Measurements from ENCODE around the gene GJD4.

GJD4 gene

DNA sequence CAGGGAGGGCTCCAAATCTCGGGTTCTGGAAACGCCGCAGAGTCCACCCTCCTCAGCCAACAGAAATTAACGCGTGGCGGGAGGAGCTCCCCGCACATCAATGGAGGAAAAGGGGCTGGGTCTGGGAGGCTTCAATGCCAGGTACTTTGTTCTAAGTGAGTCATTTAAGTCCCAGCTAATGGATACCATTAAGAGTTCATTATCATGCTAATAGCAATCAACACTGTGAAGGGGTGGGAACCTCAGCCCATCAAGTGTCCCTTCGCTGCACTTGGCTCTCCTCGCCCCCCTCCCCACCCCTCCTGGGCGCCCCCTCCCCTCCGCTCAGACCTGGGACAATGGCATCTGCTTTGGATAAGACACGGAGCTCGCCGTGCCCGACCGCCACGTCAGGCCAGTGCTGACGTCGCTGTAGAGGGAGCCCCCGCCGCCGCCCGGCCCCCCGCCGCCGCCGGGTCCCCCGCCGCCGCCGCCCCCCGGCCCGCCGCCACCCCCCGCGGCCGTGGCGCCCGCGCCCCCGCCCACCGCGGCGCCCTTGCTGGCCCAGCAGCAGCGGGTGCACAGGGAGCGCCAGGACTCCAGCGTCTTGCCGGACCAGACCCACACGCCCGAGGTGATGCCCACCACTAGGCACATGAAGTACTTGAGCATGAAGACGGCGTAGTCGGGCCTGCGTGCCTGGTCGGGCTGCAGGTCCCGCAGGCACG is 34.0 kb downstream of the GJD4 start:
- TF ChIP-seq, protein P1, sequence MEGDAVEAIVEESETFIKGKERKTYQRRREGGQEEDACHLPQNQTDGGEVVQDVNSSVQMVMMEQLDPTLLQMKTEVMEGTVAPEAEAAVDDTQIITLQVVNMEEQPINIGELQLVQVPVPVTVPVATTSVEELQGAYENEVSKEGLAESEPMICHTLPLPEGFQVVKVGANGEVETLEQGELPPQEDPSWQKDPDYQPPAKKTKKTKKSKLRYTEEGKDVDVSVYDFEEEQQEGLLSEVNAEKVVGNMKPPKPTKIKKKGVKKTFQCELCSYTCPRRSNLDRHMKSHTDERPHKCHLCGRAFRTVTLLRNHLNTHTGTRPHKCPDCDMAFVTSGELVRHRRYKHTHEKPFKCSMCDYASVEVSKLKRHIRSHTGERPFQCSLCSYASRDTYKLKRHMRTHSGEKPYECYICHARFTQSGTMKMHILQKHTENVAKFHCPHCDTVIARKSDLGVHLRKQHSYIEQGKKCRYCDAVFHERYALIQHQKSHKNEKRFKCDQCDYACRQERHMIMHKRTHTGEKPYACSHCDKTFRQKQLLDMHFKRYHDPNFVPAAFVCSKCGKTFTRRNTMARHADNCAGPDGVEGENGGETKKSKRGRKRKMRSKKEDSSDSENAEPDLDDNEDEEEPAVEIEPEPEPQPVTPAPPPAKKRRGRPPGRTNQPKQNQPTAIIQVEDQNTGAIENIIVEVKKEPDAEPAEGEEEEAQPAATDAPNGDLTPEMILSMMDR (IDR thresholded peaks at IDR 0.05; ENCODE audit: insufficient read depth, low read depth, low read length, missing control alignments), result no peak
- no peak overlapping the region for H3K4me3 ChIP-seq (ENCODE audit: low read depth, low read length)
- peak; percentile 11 for DNase-seq (ENCODE audit: low read depth)

GRCh38 chr10:35639728-35640401 is 34.7 kb downstream of the GJD4 start:
- TF ChIP-seq, protein P1 (IDR thresholded peaks at IDR 0.05; ENCODE audit: insufficient read depth, low read depth, low read length, missing control alignments), result no peak
- no peak overlapping the region for H3K4me3 ChIP-seq (ENCODE audit: low read depth, low read length)
- peak; percentile 18 for DNase-seq (ENCODE audit: low read depth)

GRCh38 chr10:35640474-35640873 is 35.3 kb downstream of the GJD4 start:
- peak overlapping the region; percentile 8; the same call in 1 of the 2 replicates for H3K4me3 ChIP-seq (ENCODE audit: low read depth, low read length)
- DNase-seq (ENCODE audit: low read depth), result peak; percentile 64
- TF ChIP-seq, protein P1 (IDR thresholded peaks at IDR 0.05; ENCODE audit: insufficient read depth, low read depth, low read length, missing control alignments), result peak; percentile 36

GRCh38 chr10:35640951-35641675 is 36.0 kb downstream of the GJD4 start:
- TF ChIP-seq, protein P1 (IDR thresholded peaks at IDR 0.05; ENCODE audit: insufficient read depth, low read depth, low read length, missing control alignments), result no peak
- DNase-seq (ENCODE audit: low read depth), result peak; percentile 87
- H3K4me3 ChIP-seq (ENCODE audit: low read depth, low read length), result peak overlapping the region; percentile 61

DNA sequence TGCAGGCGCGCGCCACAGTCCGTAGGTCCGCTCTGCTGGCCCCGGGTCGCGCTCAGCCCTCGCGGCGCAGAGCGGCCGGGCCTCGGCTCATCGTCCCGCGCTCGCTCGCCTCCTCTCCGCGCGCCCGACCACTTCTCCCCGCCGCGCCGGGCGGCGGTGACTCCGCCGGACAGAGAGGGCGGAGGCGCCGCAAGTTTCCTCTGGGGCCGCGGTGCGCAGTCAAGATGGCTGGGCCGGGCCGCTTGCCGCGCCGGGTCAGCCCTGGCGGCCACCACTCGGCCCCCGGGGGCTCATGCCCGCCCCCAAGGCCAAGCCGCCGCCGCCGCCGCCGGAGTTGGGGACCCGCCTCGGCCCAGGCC is 36.5 kb downstream of the GJD4 start:
- TF ChIP-seq, protein P1 (IDR thresholded peaks at IDR 0.05; ENCODE audit: insufficient read depth, low read depth, low read length, missing control alignments), result no peak
- H3K4me3 ChIP-seq (ENCODE audit: low read depth, low read length), result peak overlapping the region; percentile 61
- peak; percentile 36 for DNase-seq (ENCODE audit: low read depth)

DNA sequence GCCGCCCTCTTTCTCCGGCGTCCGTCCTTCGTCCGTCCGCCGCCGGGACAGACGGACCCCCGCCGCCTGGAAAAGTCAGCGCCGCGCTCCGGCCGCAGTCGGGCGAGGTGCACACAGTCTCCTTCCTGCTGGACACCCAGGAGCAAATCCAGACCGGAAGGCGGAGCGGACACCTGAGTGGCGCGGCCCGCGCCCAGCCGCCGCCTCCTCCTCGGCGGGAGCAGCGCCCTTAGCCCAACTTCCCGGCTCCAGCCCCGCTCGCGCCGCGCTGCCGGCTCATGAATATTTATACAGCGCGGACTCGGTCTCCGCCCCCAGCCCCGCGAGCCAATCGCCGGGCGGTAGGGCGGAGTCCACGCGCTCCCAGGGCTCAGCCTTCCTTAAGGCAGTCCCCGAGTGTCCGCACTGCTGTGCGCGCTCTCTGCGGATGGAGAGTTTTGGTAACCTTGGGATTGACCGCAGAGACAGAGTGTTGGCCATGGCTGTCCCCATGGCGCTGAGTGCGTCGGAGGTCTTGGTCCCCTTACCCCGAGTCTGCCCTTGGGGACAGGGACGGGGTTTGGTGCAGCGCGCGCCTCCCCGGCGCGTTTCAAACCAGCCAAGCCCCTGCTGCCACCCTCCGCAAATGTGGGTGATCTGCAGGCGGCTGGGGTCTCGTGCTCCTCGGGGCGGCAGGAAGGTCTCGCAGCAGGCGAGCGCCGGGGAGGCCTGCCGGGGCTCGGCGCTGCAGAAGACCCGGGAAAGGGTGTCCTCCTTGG is 37.1 kb downstream of the GJD4 start, which contains the start of gene FZD8:
TSS of gene FZD8 (minus strand) at position 262 of the 758 bp plus-strand sequence. CDS start 867 bp downstream, outside the sequence.
- H3K4me3 ChIP-seq (ENCODE audit: low read depth, low read length), result peak within 1 kb of the TSS; percentile 61
- TF ChIP-seq, protein P1 (IDR thresholded peaks at IDR 0.05; ENCODE audit: insufficient read depth, low read depth, low read length, missing control alignments), result peak; percentile 5
- DNase-seq (ENCODE audit: low read depth), result peak; percentile 88
